ENCODE results near the gene CISH.

- TF ChIP-seq CTCF (IDR thresholded peaks at IDR 0.05) (no peak), POLR2AphosphoS5 (IDR thresholded peaks at IDR 0.05; ENCODE audit: low read depth, low read length) (no peak), SIN3A (IDR thresholded peaks at IDR 0.05; ENCODE audit: borderline replicate concordance, insufficient read depth, low read depth, low read length) (no peak), TCF7L2 (IDR thresholded peaks at IDR 0.05; ENCODE audit: low read depth, low read length) (no peak)
These were observed 18.8 kb upstream of the CISH start for GRCh38 chr3:50630394-50630793.
